Activated T-cell treated with anti-CD3 and anti-CD28 coated beads, Interleukin-2, amount 50 U/mL, for 4 hours (primary cell): ENCODE measurements around the gene ZDHHC24. TPM values are rescaled to one million over a fixed set of nuclear protein-coding genes. Genes with fewer than 3 reads are reported as not detected.
"Not testable (repeated sequence)": the region's sequence is repeated elsewhere in the genome, so short reads cannot be mapped to it uniquely, and the experiment has no call there.

Source experiments
- ATAC-seq, 2 donors: fragments of 200-7000 bp; cut with Tn5 transposase; one replicate each; pipeline ENCODE4 v1.10.0; 2021
- DNase-seq: peaks from one replicate; pipeline ENCODE4 v3.0.0-alpha.2; 2020
- H3K27me3 Mint-ChIP-seq: one replicate; pipeline ENCODE4 v1.8.0; 2021; ENCODE audit warnings: low read depth, mixed read lengths
- H3K36me3 Mint-ChIP-seq: one replicate; pipeline ENCODE4 v1.8.0; 2022; ENCODE audit warnings: mixed read lengths; ENCODE audit not compliant: insufficient read depth
- H3K4me1 Mint-ChIP-seq: one replicate; pipeline ENCODE4 v1.8.0; 2021; ENCODE audit warnings: low read depth, mixed read lengths
- H3K4me3 Mint-ChIP-seq: one replicate; pipeline ENCODE4 v1.8.0; 2021; ENCODE audit warnings: mild to moderate bottlenecking, moderate library complexity, mixed read lengths
- H3K9me3 Mint-ChIP-seq: one replicate; pipeline ENCODE4 v1.8.0; 2021; ENCODE audit warnings: mixed read lengths
- total RNA-seq, 3 donors: library from RNA; stranded (reverse); gene quantifications; one replicate each; pipeline ENCODE4 v1.2.1, GENCODE V29; 2021

ZDHHC24 gene
- total RNA-seq, 3 donors from 2014 or later: 6.3 to 7.3 (median 6.4) TPM

DNA sequence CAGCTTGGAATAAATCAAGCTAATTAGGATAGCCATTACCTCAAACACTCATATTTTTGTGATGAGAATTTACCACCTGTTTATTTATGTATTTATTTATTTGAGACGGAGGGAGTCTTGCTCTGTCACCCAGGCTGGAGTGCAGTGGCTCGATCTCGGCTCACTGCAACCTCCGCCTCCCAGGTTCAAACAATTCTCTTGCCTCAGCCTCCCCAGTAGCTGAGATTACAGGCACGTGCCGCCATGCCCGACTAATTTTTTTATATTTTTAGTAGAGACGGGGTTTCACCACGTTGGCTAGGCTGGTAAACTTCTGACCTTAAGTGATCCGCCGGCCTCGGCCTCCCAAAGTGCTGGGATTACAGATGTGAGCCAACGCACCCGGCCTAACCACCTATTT, 896 bp downstream of the ZDHHC24 start:
- ATAC-seq, DNase-seq, H3K9me3 Mint-ChIP-seq, H3K27me3 Mint-ChIP-seq: not testable (repeated sequence)
- peaks cover 14% of the 10 kb centered on the region for H3K36me3 Mint-ChIP-seq
- H3K4me3 Mint-ChIP-seq: peak overlapping the region; percentile 89
- H3K4me1 Mint-ChIP-seq: peaks cover 38% of the 10 kb centered on the region

DNA sequence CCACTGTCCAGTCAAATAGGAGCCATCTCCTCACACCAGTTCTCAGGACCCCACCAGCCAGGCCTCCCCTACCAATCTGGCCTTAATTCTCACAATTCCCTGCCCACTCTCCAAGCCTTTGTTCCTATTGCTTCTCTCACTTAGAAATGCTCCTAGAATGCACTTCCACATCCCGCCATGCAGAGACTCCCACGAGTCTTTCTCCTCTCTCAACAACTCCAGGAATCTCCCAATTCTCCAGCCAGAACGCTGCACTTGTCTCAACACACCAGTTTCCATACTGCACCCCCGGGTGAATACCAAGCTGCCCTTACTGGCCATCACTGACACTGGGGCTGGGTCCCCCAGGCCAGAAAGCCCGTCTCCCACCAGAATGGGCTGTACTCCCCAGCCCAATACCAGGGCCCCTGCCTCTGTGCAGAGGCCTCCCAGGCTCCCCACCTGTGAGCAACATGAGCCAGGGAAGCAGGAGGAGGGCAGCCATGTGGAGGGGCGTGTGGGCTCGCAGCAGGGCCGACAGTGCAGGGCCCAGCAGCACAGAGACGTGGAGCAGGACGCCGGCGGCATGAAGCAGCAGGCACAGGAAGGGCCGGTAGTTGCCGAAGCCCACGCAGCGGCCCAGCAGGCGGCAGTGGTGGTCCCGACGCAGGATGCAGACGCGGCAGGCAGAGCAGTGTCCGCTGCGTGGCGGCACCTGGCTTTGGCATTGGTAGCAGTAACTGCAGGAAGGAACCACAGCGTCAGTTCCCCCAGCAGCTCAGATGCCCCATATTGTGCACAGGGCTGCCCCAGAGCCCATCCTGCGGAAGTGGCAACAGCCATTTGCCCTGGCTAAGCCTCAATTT, 2.4 kb downstream of the ZDHHC24 start:
- peak; percentile 19 to 35 for ATAC-seq
- peaks cover 38% of the 10 kb centered on the region for H3K4me1 Mint-ChIP-seq
- DNase-seq: peak; percentile 35

DNA sequence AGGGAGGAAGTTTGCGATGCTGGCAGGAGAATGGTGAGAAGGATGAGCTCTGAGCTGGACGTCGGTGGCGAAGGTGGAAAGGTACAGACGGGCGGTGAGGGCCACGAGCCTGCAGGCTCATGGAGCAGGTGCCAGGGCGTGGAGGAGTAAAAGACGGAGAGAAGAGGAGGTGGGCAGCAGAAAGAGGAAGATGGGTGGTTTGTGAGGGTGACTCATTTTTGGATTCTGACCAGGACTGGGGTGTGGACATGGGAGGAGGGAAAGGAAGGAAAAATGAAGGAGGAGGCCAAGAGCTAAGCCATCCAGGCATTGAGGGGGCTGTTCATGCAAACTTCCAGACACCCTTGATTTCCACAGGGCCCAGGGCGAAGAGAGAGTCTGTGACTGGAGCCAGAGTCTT, 3.5 kb downstream of the ZDHHC24 start:
- Mint-ChIP-seq H3K27me3 (no peaks in the 10 kb centered on the region), H3K4me1 (peaks cover 38% of the 10 kb centered on the region), H3K36me3 (peaks cover 21% of the 10 kb centered on the region), H3K9me3 (no peaks in the 10 kb centered on the region), H3K4me3 (no peak overlapping the region)
- DNase-seq: no peak
- ATAC-seq: no peak

More for the DNA sequence above, 2.4 kb downstream of the ZDHHC24 start:
- Mint-ChIP-seq H3K36me3 (peaks cover 18% of the 10 kb centered on the region), H3K4me3 (peak overlapping the region; percentile 74), H3K9me3 (no peaks in the 10 kb centered on the region), H3K27me3 (no peaks in the 10 kb centered on the region)

DNA sequence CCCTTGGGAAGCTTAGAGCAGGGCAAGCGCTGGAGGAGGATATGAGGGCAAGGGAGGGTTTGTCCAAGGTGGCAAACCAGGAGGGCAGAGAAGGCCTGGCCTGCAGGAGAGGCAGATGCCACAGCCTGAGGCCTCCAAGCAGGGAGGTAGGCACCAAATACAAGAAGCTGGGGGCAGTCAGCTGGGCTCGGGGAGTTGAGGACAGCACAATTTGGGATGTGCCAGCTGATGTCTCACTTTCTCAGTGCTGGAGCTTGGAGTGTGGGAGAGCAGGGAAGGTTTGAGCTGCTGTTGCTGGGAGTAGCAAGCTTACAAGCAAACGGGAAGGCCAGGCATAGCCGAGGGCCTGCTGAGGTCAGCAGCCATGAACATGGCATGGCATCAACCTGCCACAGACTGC, 4.0 kb downstream of the ZDHHC24 start:
- DNase-seq: no peak
- Mint-ChIP-seq H3K4me1 (peaks cover 38% of the 10 kb centered on the region), H3K36me3 (peaks cover 22% of the 10 kb centered on the region), H3K9me3 (no peaks in the 10 kb centered on the region), H3K4me3 (no peak overlapping the region), H3K27me3 (no peaks in the 10 kb centered on the region)
- ATAC-seq: no peak

DNA sequence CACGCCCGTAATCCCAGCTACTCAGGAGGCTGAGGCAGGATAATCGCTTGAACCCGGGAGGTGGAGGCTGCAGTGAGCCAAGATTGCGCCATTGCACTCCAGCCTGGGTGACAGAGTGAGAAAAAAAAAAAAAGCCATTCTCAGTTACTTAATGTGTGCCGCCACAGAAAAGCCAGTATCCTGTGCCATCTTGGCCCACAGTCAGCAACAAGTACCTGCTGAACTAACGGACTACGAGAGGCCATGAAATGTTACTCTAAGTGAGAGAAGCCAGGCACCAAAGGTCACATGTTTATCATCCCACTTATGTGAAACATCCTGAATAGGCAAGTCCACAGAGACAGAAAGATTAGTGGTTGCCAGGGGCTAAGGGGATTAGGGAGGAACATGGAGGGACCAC, 5.2 kb downstream of the ZDHHC24 start:
- Mint-ChIP-seq H3K36me3 (peaks cover 29% of the 10 kb centered on the region), H3K4me1 (peaks cover 33% of the 10 kb centered on the region)
- not testable (repeated sequence) for H3K4me3 Mint-ChIP-seq, H3K27me3 Mint-ChIP-seq, ATAC-seq, H3K9me3 Mint-ChIP-seq, DNase-seq

DNA sequence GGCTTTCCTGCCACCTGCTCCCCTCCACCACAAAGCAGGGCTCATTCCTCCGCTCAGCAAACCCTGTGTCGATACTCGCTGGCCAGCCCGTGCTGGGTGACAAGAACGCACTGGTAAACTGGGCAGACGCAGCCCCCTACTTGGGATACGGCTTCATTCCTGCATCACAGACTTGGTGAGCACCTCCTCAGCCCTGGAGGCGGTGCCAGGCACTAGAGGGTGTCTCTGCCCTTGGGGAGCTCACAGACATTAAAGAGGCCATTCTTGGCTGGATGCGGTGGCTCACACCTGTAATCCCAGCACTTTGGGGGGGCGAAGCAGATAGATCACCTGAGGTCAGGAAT, 6.0 kb downstream of the ZDHHC24 start:
- peaks cover 32% of the 10 kb centered on the region for H3K36me3 Mint-ChIP-seq
- no peaks in the 10 kb centered on the region for H3K27me3 Mint-ChIP-seq
- H3K4me1 Mint-ChIP-seq: peaks cover 29% of the 10 kb centered on the region
- DNase-seq (no peak), ATAC-seq (no peak)
- no peaks in the 10 kb centered on the region for H3K9me3 Mint-ChIP-seq
- H3K4me3 Mint-ChIP-seq: no peak overlapping the region

DNA sequence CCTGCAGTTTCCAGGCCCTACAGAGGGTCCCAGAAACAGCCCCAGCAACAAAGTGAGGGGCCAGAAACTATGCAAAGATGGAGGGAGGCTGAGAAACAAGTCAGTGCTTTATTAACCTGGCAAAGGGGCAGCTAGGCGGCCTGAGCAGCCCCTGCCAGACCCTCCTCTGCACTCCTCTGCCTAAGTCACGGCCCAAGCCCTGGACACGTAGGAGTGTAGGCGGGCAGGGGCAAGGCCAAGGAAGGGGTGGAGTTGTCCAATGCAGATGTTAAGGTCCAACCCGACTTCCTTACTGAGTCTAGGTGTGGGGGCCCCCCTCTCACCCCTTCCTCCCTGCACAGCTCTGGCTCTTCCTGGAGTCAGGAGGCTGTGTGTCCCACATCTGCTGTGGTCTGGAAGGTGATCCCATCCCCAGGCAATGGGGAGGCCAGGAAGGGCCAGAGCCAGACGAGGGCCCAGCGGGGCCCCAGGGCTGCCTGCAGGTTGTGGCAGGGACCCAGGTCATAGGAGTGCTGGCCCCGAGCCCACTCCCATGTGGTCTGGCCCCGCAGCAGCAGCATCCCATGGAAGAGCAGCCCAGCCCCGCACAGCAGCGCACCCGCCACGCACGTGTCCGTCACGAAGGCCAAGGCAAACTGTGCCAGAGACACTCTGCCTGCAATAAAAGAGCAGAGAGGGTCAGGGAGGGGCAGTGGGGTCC, 6.5 kb downstream of the ZDHHC24 start:
- Mint-ChIP-seq H3K9me3 (no peaks in the 10 kb centered on the region), H3K36me3 (peaks cover 32% of the 10 kb centered on the region), H3K27me3 (no peaks in the 10 kb centered on the region), H3K4me3 (no peak overlapping the region), H3K4me1 (peaks cover 27% of the 10 kb centered on the region)
- DNase-seq: no peak
- ATAC-seq: no peak

DNA sequence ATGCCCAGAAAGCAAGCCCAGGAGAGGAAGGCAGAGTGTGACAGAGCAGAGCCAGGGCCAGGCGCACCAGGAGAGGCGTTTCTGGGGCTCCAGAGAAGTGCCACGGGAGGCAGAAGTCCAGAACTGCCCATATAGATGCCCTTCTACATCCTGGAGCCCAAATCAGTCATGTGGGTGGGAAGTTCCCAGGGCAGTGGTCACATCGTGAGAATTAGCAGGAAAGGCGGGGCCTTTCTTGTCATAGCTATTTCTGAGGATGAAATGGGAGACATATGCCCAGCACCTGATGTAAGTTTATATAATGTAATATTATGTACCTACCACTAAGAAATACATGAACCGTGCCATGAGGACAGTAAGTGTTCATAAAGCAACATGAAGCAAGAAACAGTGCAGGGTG, 13.1 kb downstream of the ZDHHC24 start:
- H3K27me3 Mint-ChIP-seq: no peaks in the 10 kb centered on the region
- no peak for DNase-seq
- no peak for ATAC-seq
- H3K4me1 Mint-ChIP-seq: no peaks in the 10 kb centered on the region
- peaks cover 18% of the 10 kb centered on the region for H3K36me3 Mint-ChIP-seq
- H3K4me3 Mint-ChIP-seq: no peak overlapping the region
- H3K9me3 Mint-ChIP-seq: no peaks in the 10 kb centered on the region

DNA sequence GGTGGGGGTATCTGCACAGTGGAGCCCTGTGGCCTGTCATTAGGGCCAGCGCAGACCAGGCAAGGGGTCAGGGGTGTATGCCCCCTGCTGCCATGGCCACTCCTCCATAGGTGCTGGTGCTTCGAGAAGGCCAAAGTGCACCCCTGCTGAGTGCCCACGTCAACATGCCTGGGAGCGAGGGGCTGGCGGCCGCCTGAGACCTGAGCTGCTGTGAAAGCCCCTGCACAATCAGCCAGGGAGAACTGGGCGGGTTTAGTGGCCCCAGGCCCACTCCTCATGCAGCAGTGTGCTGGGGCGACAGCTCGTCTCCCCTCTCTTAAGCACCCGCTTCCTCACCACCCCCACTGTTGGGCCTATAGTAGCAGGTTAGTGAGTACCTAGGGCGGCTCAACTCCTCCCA, 14.0 kb downstream of the ZDHHC24 start:
- H3K9me3 Mint-ChIP-seq: no peaks in the 10 kb centered on the region
- no peak for ATAC-seq
- no peak for DNase-seq
- H3K27me3 Mint-ChIP-seq: no peaks in the 10 kb centered on the region
- H3K4me1 Mint-ChIP-seq: no peaks in the 10 kb centered on the region
- H3K36me3 Mint-ChIP-seq: peaks cover 14% of the 10 kb centered on the region
- H3K4me3 Mint-ChIP-seq: no peak overlapping the region

DNA sequence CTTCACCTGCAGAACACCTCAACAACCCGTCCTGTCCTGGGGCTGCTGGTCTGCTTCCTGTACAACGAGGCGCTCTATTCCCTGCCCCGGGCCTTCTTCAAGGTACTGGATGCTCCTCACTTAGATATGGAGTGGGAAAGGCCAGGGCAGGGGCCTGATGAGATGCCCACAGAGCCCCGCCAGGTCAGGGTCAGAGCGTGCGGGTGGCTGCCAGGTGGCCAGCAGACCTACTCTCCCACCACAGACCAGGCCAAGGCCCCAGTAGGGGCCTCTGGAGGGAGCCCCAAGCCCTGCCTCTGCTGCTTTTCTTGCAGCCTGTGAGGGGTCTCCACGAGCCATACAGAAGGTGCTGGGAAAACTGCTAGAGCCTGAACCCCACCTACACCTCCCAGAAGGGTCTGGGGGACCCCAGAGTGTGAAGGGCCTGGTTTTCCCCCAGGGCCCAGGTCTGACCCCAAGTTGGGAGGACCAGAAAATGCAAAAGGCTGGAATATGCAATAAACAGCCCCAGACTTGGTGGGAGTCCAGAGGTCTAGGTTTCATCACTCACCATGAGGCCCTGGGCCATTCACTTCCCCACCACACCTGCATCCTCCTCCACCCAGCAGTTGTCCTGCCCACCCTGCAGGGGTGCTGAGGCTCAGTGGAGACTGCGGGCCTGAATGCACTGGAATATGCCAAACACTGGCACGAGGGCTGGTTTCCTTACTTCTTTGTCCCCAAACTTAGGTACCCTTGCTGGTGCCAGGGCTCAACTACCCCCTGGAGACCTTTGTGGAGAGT, 14.7 kb downstream of the ZDHHC24 start:
- no peak for ATAC-seq
- H3K4me3 Mint-ChIP-seq: no peak overlapping the region
- no peak for DNase-seq
- no peaks in the 10 kb centered on the region for H3K9me3 Mint-ChIP-seq
- H3K36me3 Mint-ChIP-seq: peaks cover 13% of the 10 kb centered on the region
- H3K27me3 Mint-ChIP-seq: no peaks in the 10 kb centered on the region
- no peaks in the 10 kb centered on the region for H3K4me1 Mint-ChIP-seq

DNA sequence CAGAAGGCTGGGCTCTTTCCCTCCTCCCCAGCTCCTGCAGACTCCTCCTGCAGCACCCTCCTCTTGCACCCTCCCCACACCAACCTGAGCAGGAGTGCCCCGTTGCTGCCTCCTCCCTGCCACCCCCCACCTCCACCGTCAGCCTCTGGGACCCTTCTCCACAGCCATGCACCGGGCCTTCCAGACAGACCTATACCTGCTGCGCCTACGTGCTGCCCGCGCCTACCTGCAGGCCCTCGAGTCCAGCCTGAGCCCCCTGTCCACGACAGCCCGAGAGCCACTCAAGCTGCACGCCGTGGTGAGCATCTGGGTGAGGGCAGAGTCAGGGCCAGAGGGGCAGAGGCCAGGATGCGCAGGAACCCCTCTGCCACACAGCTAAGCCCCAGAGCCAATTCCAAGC, 16.2 kb downstream of the ZDHHC24 start:
- peaks cover 9% of the 10 kb centered on the region for H3K36me3 Mint-ChIP-seq
- H3K4me1 Mint-ChIP-seq: no peaks in the 10 kb centered on the region
- no peaks in the 10 kb centered on the region for H3K27me3 Mint-ChIP-seq
- no peak overlapping the region for H3K4me3 Mint-ChIP-seq
- ATAC-seq (no peak), DNase-seq (no peak)
- no peaks in the 10 kb centered on the region for H3K9me3 Mint-ChIP-seq

DNA sequence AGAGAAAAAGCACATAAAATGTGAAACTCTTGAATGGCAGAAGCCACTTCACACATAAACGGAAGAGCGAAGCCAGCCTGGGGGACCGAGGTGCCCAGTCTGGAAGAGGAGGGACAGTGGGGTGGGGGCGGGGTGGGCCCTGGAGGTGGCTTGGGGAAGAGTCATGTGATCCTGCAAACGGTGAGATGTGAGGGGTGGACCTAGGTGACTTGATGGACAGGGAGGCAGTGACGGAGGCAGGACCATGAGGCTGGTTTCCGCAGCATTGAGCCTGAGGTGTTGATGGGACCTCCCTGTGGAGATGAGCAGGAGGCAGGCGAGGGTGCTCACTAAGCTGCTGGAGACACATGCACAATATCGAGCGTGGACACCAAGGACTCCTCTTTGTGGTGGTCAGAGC, 16.8 kb downstream of the ZDHHC24 start:
- Mint-ChIP-seq H3K27me3 (no peaks in the 10 kb centered on the region), H3K36me3 (peaks cover 9% of the 10 kb centered on the region), H3K9me3 (no peaks in the 10 kb centered on the region), H3K4me3 (no peak overlapping the region), H3K4me1 (no peaks in the 10 kb centered on the region)
- no peak for DNase-seq
- ATAC-seq: no peak

DNA sequence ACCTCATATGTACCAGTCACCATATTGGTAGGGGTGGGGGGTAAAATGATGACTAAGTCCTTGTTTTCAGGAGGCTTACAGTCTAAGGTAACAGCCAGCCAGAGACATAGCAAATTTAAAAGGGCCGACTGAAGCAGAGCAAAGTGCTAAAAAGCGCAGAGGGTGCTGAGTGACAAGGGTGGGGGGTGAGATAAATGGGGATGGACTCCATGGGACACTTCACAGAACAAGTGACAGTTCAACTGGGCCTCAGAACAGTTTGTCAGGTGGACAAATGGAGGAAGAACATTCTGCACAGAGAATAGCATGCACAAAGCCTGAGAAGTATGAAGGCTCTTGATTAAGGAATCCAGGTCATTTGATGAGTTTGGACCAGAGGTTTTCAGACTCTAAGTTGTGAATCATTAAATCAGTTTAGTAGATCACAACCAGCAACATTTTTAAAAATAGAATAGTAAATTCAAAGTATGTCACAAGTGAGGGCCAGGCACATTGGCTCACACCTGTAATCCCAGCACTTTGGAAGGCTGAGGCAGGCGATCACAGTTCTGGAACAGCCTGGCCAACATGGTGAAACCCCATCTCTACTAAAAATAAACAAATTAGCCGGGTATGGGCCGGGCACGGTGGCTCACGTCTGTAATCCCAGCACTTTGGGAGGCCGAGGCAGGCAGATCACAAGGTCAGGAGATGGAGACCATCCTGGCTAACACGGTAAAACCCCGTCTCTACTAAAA, 21.4 kb downstream of the ZDHHC24 start:
- ATAC-seq (no peak), DNase-seq (no peak)
- H3K27me3 Mint-ChIP-seq: no peaks in the 10 kb centered on the region
- no peak overlapping the region for H3K4me3 Mint-ChIP-seq
- H3K4me1 Mint-ChIP-seq: no peaks in the 10 kb centered on the region
- peaks cover 23% of the 10 kb centered on the region for H3K36me3 Mint-ChIP-seq
- H3K9me3 Mint-ChIP-seq: no peaks in the 10 kb centered on the region

DNA sequence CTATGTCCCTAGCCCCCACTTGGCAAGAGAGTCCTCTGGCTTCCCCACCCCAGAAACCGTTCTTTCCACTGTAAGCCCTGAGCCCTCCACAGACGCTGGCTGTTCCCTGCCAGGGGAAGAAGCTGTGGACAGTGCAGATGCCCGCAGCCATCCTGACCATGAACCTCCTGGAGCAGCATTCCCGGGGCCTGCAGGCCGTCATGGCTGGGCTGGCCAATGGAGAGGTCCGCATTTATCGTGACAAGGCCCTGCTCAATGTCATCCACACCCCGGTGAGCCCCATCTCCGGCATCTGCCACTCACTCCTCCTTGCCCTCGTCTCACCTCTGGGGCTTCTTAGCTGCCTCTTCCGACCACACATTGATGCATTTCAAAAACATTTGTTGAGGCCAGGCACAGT, 22.2 kb downstream of the ZDHHC24 start:
- ATAC-seq (no peak), DNase-seq (no peak)
- peaks cover 23% of the 10 kb centered on the region for H3K36me3 Mint-ChIP-seq
- no peak overlapping the region for H3K4me3 Mint-ChIP-seq
- H3K27me3 Mint-ChIP-seq: no peaks in the 10 kb centered on the region
- no peaks in the 10 kb centered on the region for H3K4me1 Mint-ChIP-seq
- no peaks in the 10 kb centered on the region for H3K9me3 Mint-ChIP-seq
